ENCODE results near the gene TOP2A.

TOP2A gene

DNA sequence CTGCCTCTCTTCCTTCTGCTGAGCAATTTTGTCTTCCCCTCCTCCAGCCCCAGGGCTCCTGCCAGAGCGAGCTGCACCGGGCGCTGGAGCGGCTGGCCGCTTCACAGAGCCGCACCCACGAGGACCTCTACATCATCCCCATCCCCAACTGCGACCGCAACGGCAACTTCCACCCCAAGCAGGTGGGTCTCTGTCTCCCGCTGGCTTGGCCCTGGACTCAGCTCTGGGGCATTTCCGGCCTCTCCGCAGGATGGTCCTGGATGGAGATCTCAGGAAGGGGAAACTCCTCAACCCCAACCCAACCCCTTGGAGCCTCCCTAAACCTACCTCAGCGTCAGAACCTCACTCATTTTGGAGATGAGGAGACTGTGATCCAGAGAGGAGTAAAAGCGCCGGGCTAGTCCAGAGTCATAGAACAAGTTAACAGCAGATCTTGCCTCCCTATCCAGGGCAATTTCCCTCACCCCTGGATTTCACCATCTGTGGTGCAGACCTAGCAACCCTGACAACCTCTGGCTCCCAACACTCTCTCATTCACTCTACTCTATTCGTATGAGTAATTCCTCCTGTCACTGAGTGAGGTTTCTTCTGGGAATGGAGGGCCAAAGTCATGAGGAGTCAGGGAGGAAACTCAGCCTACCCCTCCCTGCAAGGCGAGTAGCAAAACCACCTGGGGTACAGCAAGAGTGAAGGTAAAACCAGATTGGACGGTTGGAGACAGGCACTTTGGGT is 36.4 kb upstream of the TOP2A start:
- no peak for DNase-seq

- DNase-seq: no peak
Measured at GRCh38 chr17:40452921-40453378, 35.3 kb upstream of the TOP2A start.

GRCh38 chr17:40452216-40452787 is 34.6 kb upstream of the TOP2A start:
- DNase-seq: no peak

- DNase-seq: no peak
Measured at GRCh38 chr17:40451420-40451819, 33.7 kb upstream of the TOP2A start.

DNA sequence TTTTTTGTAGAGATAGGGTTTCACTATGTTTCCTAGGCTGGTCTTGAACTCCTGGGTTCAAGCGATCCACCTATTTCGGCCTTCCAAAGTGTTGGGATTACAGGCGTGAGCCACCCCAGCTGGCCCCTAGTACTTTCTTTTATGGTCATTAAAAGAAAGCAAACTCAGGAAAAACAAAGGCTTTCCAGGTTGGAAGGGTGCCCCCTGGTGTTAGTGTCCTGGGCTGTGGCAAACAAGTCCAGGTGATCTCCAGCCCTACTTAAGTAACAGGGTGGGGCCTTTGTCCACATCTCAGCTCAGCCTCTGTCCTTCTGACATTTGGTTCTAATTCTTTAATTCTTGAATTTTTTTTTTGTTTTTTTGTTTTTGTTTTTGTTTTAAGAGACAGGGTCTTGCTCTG is 32.5 kb upstream of the TOP2A start:
- DNase-seq: no peak

DNA sequence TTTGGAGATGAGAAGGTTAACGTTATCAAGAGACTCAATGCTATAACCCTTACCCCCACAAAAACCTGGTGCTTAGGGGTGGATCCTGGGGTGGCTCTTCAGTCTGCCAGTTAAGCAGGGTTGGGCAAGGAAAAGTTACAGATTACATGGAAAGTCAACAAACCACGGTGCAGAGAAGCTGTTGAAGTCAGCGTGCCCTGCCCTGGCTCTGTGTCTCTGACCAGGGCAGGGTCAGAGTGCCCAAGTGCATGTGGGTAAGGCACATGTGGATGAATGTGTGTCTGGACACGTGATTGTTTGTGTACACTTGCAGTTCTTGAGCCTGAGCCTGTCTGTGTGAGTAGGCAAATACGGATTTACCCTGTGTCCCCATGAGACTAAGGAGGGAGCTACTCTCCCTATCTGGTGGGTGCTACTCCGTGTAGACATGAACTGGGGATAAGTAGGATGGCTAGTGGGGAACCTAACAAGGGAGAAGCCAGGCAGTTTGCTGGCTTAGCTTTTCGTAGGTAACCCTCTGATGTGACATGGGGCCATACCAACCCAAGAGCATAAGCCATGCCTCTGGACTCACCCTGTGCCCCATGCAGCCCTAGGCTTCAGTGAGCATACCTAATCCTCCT is 31.1 kb upstream of the TOP2A start:
- no peak for DNase-seq

- DNase-seq: no peak
Measured at GRCh38 chr17:40448213-40448638, 30.5 kb upstream of the TOP2A start.

DNA sequence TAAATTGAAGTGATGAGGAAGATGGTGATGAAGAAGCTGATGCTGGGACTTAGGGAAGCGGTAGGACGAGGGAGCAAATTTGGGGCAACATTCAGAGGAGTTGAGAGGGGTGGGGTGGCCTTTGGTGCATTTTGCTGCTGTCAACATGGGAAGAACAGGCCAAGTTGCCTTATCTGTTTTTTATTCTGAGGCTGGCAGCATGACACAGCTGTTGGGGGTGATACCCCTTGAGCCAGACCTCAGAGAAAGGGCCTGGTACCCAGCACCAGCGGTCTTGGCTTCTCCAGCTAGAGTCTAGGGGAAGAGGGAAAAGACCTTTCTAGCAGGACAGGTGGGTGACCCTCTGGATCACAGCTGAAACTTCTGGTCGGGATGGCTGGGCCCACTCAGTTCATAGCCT is 30.1 kb upstream of the TOP2A start:
- no peak for DNase-seq

DNA sequence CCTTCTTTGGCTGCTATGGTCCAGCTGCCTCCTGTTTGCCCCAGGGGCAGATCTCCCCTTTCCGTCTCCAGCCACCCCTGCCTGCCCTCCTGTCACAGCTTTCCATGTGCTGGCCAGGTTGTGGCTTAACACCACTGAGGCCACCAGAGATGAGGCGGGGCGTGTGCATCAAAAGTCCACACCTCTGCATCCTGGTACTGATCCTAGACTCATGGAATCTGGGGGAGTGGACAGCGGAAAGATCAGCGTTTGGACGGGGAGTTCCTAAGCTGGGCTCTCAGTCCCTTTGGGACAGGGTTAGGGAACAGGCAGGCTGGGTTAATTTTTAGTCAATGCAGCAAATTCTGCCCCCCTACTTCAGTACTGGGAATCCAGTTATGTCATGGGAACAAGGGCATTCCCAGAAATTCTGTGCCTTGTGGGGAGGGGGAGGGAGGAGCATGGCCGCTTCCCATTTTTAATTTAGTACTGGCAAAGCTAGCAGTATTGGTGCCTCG is 29.5 kb upstream of the TOP2A start:
- DNase-seq: no peak

GRCh38 chr17:40445751-40446468 is 28.2 kb upstream of the TOP2A start:
- no peak for DNase-seq

- no peak for DNase-seq
Measured at GRCh38 chr17:40443988-40444899, 26.5 kb upstream of the TOP2A start.

DNA sequence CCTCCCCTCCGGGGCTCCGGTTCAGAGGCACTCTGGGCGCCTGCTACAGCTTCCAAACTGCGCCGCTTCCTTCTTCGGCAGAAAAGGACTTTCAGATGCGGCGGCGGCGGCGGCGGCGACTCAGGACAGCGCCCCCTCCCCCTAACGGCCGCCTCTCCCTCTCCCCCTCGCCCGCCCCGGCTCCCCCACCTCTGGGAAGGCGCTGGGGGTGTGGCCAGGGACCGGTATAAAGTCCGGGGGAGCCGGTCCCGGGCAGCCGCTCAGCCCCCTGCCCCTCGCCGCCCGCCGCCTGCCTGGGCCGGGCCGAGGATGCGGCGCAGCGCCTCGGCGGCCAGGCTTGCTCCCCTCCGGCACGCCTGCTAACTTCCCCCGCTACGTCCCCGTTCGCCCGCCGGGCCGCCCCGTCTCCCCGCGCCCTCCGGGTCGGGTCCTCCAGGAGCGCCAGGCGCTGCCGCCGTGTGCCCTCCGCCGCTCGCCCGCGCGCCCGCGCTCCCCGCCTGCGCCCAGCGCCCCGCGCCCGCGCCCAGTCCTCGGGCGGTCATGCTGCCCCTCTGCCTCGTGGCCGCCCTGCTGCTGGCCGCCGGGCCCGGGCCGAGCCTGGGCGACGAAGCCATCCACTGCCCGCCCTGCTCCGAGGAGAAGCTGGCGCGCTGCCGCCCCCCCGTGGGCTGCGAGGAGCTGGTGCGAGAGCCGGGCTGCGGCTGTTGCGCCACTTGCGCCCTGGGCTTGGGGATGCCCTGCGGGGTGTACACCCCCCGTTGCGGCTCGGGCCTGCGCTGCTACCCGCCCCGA is 25.7 kb upstream of the TOP2A start, which contains the start of gene IGFBP4:
IGFBP4 (plus strand) TSS at position 255 of the 792 bp plus-strand sequence; CDS start at position 541, 286 bp downstream.
- peak; percentile 11 for DNase-seq

DNA sequence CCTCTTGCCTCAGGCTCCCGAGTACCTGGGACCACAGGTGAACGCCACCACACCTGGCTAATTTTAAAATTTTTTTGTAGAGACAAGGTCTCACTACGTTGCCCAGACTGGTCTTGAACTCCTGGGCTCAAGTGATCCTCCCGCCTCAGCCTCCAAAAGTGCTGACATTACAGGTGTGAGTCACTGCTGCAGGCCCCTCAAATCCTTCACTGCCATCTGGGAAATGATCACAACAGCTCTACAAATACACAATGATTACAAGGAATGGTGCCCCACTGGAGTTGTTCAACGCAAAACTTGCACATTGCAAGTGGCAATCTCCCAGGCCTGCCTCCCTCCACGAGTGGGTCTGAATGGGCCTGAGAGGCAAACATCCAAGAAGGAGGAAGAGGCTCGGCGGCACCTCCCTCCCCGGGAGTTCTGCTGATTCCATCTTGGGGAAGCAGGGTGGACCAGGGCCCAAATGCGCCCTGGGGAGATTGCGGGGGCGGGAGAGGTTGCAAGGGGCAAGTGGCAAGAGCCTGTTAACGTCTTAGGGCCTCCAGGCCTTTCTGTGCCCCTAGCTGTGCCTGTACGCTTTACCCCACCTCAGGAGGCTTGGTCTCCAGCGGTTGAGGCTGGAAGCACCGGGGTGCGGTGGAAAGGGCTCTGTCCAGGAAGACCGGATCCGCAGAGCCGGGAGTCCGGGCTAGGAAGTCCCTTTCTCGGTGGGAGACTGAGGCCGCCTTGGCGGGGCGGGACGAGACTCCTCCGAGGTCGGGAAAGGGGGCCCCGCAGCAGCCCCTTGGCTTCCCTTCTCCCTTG is 24.9 kb upstream of the TOP2A start:
- DNase-seq: no peak

DNA sequence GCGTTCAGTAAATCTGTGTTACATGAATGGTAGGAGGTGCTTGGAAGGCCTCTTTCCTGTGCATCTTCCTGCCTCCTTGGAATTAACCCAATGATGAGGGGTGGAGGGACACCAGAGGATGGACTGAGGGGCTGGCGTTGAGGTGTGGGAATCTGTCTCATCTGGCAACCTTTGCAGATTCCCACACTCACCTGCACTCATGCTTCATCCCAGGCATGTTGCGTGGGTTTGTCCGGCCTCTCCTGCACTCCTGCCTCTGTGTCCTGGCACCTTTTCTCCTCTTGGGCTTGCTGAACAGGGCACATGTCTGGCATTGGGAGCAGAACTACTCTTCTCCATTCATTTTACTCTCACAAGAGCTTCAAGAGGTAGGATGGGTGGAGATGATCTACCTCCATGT is 22.5 kb upstream of the TOP2A start:
- DNase-seq: no peak

DNA sequence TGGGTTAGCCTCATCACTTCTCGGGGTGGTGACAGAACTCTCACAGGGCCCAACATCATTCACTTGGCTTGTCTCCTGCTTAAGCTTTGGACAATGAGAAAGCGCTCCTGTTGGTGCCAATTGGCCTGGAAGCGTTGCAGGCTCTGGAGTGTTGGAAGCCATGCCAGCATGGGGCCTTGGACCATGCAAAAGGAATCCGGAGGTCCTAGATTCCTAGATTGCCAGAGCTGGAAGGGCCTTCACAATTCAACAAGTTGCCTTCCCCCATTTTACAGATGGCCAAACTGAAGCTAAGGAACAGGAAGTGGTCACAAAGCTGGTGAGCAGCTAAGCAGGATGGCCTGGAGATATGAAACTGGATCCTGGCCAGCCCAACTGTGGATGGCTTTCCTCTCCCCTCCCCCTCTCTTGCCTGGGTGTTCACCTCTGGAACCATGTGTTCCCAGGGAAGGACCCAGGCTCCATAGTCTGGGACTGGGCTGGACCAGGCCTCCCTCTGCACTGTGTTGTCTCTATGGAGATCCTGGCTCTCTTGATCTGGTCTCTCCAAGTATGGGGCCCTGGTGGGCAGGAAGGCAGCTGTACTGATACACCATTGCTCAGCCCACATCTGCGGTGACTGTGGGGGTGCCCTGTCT is 19.5 kb upstream of the TOP2A start:
- no peak for DNase-seq

DNA sequence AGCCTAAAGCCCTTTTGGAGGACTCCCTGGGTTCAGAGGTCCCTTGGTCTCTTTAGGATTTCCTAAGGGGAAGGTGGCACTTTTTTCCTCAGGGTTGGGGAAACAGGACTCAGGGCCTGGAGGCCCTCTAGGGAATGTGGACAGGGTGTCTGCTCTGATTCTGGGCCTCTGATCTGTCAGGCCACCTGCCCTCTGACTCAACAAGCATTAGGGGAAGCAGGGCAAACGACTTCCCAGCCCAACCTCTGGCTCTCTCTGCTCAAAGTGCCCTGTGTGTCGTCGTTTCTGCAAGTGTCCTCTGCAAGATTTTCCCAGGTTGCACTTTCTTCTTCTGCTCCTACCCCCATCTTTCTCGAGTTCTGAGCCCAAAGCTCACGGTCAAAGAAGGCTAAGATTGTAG is 18.9 kb upstream of the TOP2A start:
- DNase-seq: no peak

- DNase-seq: no peak
Measured at GRCh38 chr17:40433551-40434415, 16.1 kb upstream of the TOP2A start.

DNA sequence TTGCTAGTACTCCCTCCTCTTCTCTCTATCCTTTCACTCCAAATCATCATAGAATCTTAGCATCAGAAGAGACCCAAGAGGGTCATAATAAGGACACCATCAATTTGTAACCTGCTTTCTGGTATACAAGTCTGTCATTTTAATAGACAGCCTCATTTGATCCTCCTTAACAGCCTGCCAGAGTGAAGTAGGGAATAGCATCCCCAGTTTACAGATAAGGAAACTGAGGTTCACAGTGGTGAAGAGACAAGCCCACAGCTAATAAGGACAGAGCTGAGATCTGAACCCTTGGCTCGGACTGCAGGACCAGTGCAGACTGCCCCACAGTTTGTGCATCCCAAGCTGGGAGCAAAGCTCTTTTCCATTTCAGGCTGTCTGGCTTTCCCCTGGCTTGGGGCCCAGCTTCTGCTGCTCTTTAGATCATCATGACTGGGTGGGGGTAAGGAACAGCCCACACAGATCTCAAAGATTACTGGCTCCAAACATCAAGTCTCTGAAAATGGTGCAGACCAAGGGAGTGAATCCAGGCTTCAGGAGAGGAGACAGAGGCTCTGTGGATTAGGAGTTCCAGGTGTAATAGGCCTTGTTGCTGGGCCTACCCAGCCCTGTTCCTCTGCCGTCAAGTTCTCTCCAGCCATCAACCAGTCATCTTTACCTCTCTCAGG is 15.3 kb upstream of the TOP2A start:
- no peak for DNase-seq

Measured in NCI-H1417 treated with DMSO at 0.1 percent for 48 hours (cell line).